HEK293 (cell line): ENCODE measurements around the gene RAD51.

ENCODE experiments used
- CTCF ChIA-PET: fragments of 350-600 bp; formaldehyde crosslinking; extraction: SDS; loops from one replicate; lab custom pipeline; 2021; ENCODE audit warnings: antibody characterized with exemption; lab: Yijun Ruan, JAX
- POLR2A ChIA-PET: fragments of 300-600 bp; formaldehyde crosslinking; extraction: SDS; loops from one replicate; lab custom pipeline; 2020; ENCODE audit warnings: antibody characterized with exemption, inconsistent platforms; lab: Yijun Ruan, JAX
- H3K27ac ChIP-seq: fragments of 200-500 bp; sonication (Bioruptor generic); 2 replicates; pipeline ENCODE4 v1.5.1; 2014; ENCODE audit warnings: low read depth, low read length, control low read depth, inconsistent platforms; ENCODE audit errors: extremely low read depth
- H3K36me3 ChIP-seq, 2 experiments: fragments of 200-500 bp in 1 of 2; sonication (Bioruptor generic) in 1 of 2; 1 replicate in 1 of 2; 2 replicates in 1 of 2; pipeline ENCODE4 v1.5.1; 2014 to 2017; ENCODE audit warnings: inconsistent platforms in 2 of 2, low read length in 2 of 2; ENCODE audit not compliant: control insufficient read depth in 2 of 2, insufficient read depth in 1 of 2
- H3K4me1 ChIP-seq: fragments of 200-500 bp; sonication (Bioruptor generic); 2 replicates; pipeline ENCODE4 v1.5.1; 2014; ENCODE audit warnings: mild to moderate bottlenecking, low read length, inconsistent platforms; ENCODE audit not compliant: control insufficient read depth, insufficient read depth
- H3K4me3 ChIP-seq: 2 replicates; pipeline ENCODE4 v1.5.1; 2011; ENCODE audit warnings: low read depth, mild to moderate bottlenecking, control low read depth, low read length, moderate library complexity
- H3K9me3 ChIP-seq: fragments of 200-500 bp; sonication (Bioruptor generic); 2 replicates; pipeline ENCODE4 v1.5.1; 2014; ENCODE audit warnings: low read depth, low read length, inconsistent platforms; ENCODE audit not compliant: control insufficient read depth, insufficient read depth
- FEZF1 ChIP-seq: fragments of 450-650 bp; formaldehyde crosslinking; IDR thresholded peaks from 2 replicates; pipeline ENCODE4 v1.5.1; 2016; ENCODE audit warnings: missing biosample characterization, missing genetic modification characterization
- GLIS1 ChIP-seq: fragments of 450-650 bp; formaldehyde crosslinking; IDR thresholded peaks from 2 replicates; pipeline ENCODE4 v1.5.1; 2016; ENCODE audit warnings: missing biosample characterization, missing genetic modification characterization
- IKZF3 ChIP-seq: fragments of 450-650 bp; IDR thresholded peaks from 2 replicates; pipeline ENCODE4 v1.5.0; 2018; ENCODE audit warnings: missing biosample characterization, mild to moderate bottlenecking, missing genetic modification characterization, moderate library complexity
- KLF10 ChIP-seq: fragments of 450-650 bp; IDR thresholded peaks from 2 replicates; pipeline ENCODE4 v1.5.1; 2018; ENCODE audit warnings: missing biosample characterization, mild to moderate bottlenecking, missing genetic modification characterization
- KLF7 ChIP-seq: fragments of 450-650 bp; formaldehyde crosslinking; IDR thresholded peaks from 2 replicates; pipeline ENCODE4 v1.5.1; 2016; ENCODE audit warnings: missing biosample characterization, missing genetic modification characterization, borderline replicate concordance
- KLF9 ChIP-seq: fragments of 450-650 bp; formaldehyde crosslinking; IDR thresholded peaks from 2 replicates; pipeline ENCODE4 v1.5.1; 2016; ENCODE audit warnings: missing biosample characterization, missing genetic modification characterization, low read depth
- OSR2 ChIP-seq: fragments of 450-650 bp; formaldehyde crosslinking; IDR thresholded peaks from 2 replicates; pipeline ENCODE4 v1.5.1; 2016; ENCODE audit warnings: missing biosample characterization, missing genetic modification characterization
- SCRT2 ChIP-seq: fragments of 450-650 bp; formaldehyde crosslinking; IDR thresholded peaks from 2 replicates; pipeline ENCODE4 v1.5.1; 2016; ENCODE audit warnings: missing biosample characterization, missing genetic modification characterization
- SP2 ChIP-seq: fragments of 450-650 bp; formaldehyde crosslinking; IDR thresholded peaks from 2 replicates; pipeline ENCODE4 v1.5.1; 2016; ENCODE audit warnings: missing biosample characterization, missing genetic modification characterization
- SP7 ChIP-seq: fragments of 450-650 bp; formaldehyde crosslinking; IDR thresholded peaks from 2 replicates; pipeline ENCODE4 v1.5.1; 2016; ENCODE audit warnings: missing biosample characterization, missing genetic modification characterization
- ZBTB17 ChIP-seq: fragments of 450-650 bp; formaldehyde crosslinking; IDR thresholded peaks from 2 replicates; pipeline ENCODE4 v1.5.1; 2016; ENCODE audit warnings: missing biosample characterization, missing genetic modification characterization
- ZBTB8A ChIP-seq: fragments of 450-650 bp; formaldehyde crosslinking; IDR thresholded peaks from 2 replicates; pipeline ENCODE4 v1.5.1; 2016; ENCODE audit warnings: missing biosample characterization, missing genetic modification characterization
- ZFHX2 ChIP-seq: fragments of 450-650 bp; formaldehyde crosslinking; conservative IDR thresholded peaks from 2 replicates; pipeline ENCODE4 v1.5.1; 2016; ENCODE audit warnings: missing biosample characterization, missing genetic modification characterization
- ZIC2 ChIP-seq: fragments of 450-650 bp; formaldehyde crosslinking; IDR thresholded peaks from 2 replicates; pipeline ENCODE4 v1.5.1; 2016; ENCODE audit warnings: missing biosample characterization, missing genetic modification characterization
- ZNF132 ChIP-seq: fragments of 450-650 bp; formaldehyde crosslinking; IDR thresholded peaks from 2 replicates; pipeline ENCODE4 v1.5.1; 2017; ENCODE audit warnings: missing biosample characterization, missing genetic modification characterization, borderline replicate concordance
- ZNF510 ChIP-seq: fragments of 450-650 bp; formaldehyde crosslinking; IDR thresholded peaks from 2 replicates; pipeline ENCODE4 v1.5.1; 2018; ENCODE audit warnings: mild to moderate bottlenecking, missing genetic modification characterization, missing biosample characterization; ENCODE audit not compliant: insufficient replicate concordance
- ZNF777 ChIP-seq: fragments of 450-650 bp; formaldehyde crosslinking; IDR thresholded peaks from 2 replicates; pipeline ENCODE4 v1.5.1; 2017; ENCODE audit warnings: missing biosample characterization, missing genetic modification characterization, borderline replicate concordance
- ZNF843 ChIP-seq: fragments of 450-650 bp; formaldehyde crosslinking; IDR thresholded peaks from 2 replicates; pipeline ENCODE4 v1.5.1; 2016; ENCODE audit warnings: missing biosample characterization, missing genetic modification characterization
- ZXDB ChIP-seq: fragments of 450-650 bp; formaldehyde crosslinking; IDR thresholded peaks from 2 replicates; pipeline ENCODE4 v1.5.1; 2016; ENCODE audit warnings: missing biosample characterization, missing genetic modification characterization
- TF ChIP-seq, protein P1 (sequence below): fragments of 450-650 bp; formaldehyde crosslinking; IDR thresholded peaks from 2 replicates; pipeline ENCODE4 v1.5.1; 2017; ENCODE audit warnings: missing biosample characterization, missing genetic modification characterization
- TF ChIP-seq, protein P2 (sequence below): fragments of 450-650 bp; formaldehyde crosslinking; IDR thresholded peaks from 2 replicates; pipeline ENCODE4 v1.5.1; 2016; ENCODE audit warnings: missing biosample characterization, missing genetic modification characterization
- TF ChIP-seq, protein P3 (sequence below): fragments of 450-650 bp; formaldehyde crosslinking; IDR thresholded peaks from 2 replicates; pipeline ENCODE4 v1.5.1; 2016; ENCODE audit warnings: missing biosample characterization, missing genetic modification characterization
- TF ChIP-seq, protein P4 (sequence below): fragments of 450-650 bp; formaldehyde crosslinking; IDR thresholded peaks from 2 replicates; pipeline ENCODE4 v1.5.1; 2017; ENCODE audit warnings: missing biosample characterization, missing genetic modification characterization

RAD51 gene

DNA sequence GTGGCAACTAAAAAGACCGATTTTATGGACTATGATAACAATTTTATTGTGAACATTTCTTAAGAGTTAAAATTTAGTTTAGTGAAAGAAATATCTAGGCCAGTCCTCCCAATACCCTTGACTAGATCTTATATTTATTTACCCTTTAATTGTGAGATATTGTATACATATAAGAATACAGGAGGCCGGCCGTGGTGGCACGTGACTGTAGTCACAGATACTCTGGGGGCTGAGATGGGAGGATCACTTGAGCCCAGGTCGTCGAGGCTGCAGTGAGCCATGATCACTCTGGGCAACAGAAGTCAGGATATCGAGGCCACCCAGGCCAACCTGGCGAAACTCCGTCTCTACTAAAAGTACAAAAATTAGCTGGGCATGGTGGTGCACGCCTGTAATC, 60.8 kb downstream of the RAD51 start:
- no peak overlapping the region for H3K4me3 ChIP-seq
- TF ChIP-seq, protein P1, sequence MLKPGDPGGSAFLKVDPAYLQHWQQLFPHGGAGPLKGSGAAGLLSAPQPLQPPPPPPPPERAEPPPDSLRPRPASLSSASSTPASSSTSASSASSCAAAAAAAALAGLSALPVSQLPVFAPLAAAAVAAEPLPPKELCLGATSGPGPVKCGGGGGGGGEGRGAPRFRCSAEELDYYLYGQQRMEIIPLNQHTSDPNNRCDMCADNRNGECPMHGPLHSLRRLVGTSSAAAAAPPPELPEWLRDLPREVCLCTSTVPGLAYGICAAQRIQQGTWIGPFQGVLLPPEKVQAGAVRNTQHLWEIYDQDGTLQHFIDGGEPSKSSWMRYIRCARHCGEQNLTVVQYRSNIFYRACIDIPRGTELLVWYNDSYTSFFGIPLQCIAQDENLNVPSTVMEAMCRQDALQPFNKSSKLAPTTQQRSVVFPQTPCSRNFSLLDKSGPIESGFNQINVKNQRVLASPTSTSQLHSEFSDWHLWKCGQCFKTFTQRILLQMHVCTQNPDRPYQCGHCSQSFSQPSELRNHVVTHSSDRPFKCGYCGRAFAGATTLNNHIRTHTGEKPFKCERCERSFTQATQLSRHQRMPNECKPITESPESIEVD: peak; percentile 52; the same call in 1 of the 2 replicates
- TF ChIP-seq ZNF843 (tag by site-specific recombination) (no peak), ZNF132 (tag by site-specific recombination) (no peak), ZBTB8A (tag by site-specific recombination) (no peak)
- TF ChIP-seq, protein P2, sequence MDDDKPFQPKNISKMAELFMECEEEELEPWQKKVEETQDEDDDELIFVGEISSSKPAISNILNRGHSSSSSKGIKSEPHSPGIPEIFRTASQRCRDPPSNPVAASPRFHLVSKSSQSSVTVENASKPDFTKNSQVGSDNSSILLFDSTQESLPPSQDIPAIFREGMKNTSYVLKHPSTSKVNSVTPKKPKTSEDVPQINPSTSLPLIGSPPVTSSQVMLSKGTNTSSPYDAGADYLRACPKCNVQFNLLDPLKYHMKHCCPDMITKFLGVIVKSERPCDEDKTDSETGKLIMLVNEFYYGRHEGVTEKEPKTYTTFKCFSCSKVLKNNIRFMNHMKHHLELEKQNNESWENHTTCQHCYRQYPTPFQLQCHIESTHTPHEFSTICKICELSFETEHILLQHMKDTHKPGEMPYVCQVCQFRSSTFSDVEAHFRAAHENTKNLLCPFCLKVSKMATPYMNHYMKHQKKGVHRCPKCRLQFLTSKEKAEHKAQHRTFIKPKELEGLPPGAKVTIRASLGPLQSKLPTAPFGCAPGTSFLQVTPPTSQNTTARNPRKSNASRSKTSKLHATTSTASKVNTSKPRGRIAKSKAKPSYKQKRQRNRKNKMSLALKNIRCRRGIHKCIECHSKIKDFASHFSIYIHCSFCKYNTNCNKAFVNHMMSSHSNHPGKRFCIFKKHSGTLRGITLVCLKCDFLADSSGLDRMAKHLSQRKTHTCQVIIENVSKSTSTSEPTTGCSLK (tag by site-specific recombination): no peak
- no peaks in the 10 kb centered on the region for H3K4me1 ChIP-seq
- peak overlapping the region; percentile 93 for H3K27ac ChIP-seq
- ChIA-PET CTCF (interaction anchor here (0.6 kb wide), 1 partner anchor 89 kb away, joined by 3 read pairs; no protein-coding TSS in a partner anchor), POLR2A (interaction anchor here (1.2 kb wide), 1 partner anchor 61 kb away, joined by 3 read pairs; the partner anchor contains the start of gene RAD51)
- H3K36me3 ChIP-seq: peaks cover 0 to 20% of the 10 kb centered on the region in 2 experiments; a peak in 2 of 3 replicates
- H3K9me3 ChIP-seq: no peaks in the 10 kb centered on the region

DNA sequence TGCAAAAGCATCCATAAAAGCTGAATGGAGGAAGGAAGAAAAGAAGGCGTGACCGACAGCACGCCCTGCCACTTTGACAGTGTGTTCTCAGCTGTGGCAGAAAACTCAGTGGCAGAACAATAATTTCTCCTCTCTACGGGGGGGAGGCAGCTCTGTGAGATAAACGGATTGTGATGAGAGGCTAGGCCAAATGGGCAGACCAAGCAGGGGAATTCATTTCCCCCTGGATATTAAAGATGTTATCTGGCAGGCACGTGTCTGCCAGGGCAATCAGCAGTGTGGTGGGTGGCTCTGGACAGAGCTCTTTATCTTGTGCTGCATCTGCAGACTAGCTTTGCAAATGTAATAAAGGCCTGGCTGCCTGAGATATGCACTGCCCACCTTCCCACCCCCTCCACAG, 62.0 kb downstream of the RAD51 start:
- peaks cover 0 to 9% of the 10 kb centered on the region in 2 experiments; a peak in 2 of 3 replicates for H3K36me3 ChIP-seq
- H3K4me3 ChIP-seq: no peak overlapping the region
- no peaks in the 10 kb centered on the region for H3K9me3 ChIP-seq
- CTCF ChIA-PET: interaction anchor here (0.6 kb wide), 1 partner anchor 119 kb away, joined by 4 read pairs; no protein-coding TSS in a partner anchor
- POLR2A ChIA-PET: interaction anchor here (1.2 kb wide), 1 partner anchor 62 kb away, joined by 3 read pairs; the partner anchor contains the start of gene RAD51
- H3K27ac ChIP-seq: no peak overlapping the region; the same call in 1 of the 2 replicates
- no peaks in the 10 kb centered on the region for H3K4me1 ChIP-seq
- TF ChIP-seq ZBTB17 (tag by site-specific recombination): 0 out of 2 replicates have a peak, but pooled peaks have one; percentile 65
- 0 out of 2 replicates have a peak, but pooled peaks have one; percentile 27 for TF ChIP-seq KLF10
- peak; percentile 25; the same call in 1 of the 2 replicates for TF ChIP-seq ZBTB8A (tag by site-specific recombination)
- no peak for TF ChIP-seq ZNF510 (tag by site-specific recombination)
- TF ChIP-seq KLF7 (tag by site-specific recombination): no peak
- TF ChIP-seq, protein P3, sequence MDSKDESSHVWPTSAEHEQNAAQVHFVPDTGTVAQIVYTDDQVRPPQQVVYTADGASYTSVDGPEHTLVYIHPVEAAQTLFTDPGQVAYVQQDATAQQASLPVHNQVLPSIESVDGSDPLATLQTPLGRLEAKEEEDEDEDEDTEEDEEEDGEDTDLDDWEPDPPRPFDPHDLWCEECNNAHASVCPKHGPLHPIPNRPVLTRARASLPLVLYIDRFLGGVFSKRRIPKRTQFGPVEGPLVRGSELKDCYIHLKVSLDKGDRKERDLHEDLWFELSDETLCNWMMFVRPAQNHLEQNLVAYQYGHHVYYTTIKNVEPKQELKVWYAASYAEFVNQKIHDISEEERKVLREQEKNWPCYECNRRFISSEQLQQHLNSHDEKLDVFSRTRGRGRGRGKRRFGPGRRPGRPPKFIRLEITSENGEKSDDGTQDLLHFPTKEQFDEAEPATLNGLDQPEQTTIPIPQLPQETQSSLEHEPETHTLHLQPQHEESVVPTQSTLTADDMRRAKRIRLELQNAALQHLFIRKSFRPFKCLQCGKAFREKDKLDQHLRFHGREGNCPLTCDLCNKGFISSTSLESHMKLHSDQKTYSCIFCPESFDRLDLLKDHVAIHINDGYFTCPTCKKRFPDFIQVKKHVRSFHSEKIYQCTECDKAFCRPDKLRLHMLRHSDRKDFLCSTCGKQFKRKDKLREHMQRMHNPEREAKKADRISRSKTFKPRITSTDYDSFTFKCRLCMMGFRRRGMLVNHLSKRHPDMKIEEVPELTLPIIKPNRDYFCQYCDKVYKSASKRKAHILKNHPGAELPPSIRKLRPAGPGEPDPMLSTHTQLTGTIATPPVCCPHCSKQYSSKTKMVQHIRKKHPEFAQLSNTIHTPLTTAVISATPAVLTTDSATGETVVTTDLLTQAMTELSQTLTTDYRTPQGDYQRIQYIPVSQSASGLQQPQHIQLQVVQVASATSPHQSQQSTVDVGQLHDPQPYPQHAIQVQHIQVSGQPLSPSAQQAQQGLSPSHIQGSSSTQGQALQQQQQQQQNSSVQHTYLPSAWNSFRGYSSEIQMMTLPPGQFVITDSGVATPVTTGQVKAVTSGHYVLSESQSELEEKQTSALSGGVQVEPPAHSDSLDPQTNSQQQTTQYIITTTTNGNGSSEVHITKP: peak; percentile 84
- peak; percentile 95 for TF ChIP-seq SP7 (tag by site-specific recombination)
- peak; percentile 4; the same call in 1 of the 2 replicates for TF ChIP-seq ZFHX2 (tag by site-specific recombination)
- TF ChIP-seq, protein P4, sequence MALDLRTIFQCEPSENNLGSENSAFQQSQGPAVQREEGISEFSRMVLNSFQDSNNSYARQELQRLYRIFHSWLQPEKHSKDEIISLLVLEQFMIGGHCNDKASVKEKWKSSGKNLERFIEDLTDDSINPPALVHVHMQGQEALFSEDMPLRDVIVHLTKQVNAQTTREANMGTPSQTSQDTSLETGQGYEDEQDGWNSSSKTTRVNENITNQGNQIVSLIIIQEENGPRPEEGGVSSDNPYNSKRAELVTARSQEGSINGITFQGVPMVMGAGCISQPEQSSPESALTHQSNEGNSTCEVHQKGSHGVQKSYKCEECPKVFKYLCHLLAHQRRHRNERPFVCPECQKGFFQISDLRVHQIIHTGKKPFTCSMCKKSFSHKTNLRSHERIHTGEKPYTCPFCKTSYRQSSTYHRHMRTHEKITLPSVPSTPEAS (tag by site-specific recombination): peak; percentile 56; the same call in 1 of the 2 replicates
- 0 out of 2 replicates have a peak, but pooled peaks have one; percentile 43 for TF ChIP-seq IKZF3 (tag by site-specific recombination)
- TF ChIP-seq ZNF777 (tag by site-specific recombination): no peak
- peak; percentile 77 for TF ChIP-seq FEZF1
- peak; percentile 91 for TF ChIP-seq GLIS1
- peak; percentile 81 for TF ChIP-seq OSR2 (tag by site-specific recombination)
- no peak for TF ChIP-seq ZXDB
- TF ChIP-seq KLF9 (tag by site-specific recombination): peak; percentile 28; the same call in 1 of the 2 replicates
- peak; percentile 70 for TF ChIP-seq ZIC2 (tag by site-specific recombination)
- TF ChIP-seq SP2 (tag by site-specific recombination): peak; percentile 7; the same call in 1 of the 2 replicates
- TF ChIP-seq SCRT2 (tag by site-specific recombination): no peak
- TF ChIP-seq, protein P1: peak; percentile 76
